OCI-LY1 (cell line): ENCODE measurements around the gene CLIC6.
A peak's percentile ranks its signal among the peaks of the same experiment; 100 is the strongest.

Experiments used
- H2AFZ ChIP-seq: fragments of 200-600 bp; sonication (generic), shearing (Covaris generic); 2 replicates; pipeline ENCODE4 v1.6.0; 2014; ENCODE audit warnings: antibody characterized with exemption, mild to moderate bottlenecking, low read length
- H3F3A ChIP-seq: fragments of 200-600 bp; sonication (generic), shearing (Covaris generic); 2 replicates; pipeline ENCODE4 v1.6.0; 2014; ENCODE audit warnings: mild to moderate bottlenecking, antibody characterized with exemption, low read length, moderate library complexity; ENCODE audit not compliant: insufficient read depth
- H3K27ac ChIP-seq: fragments of 200-600 bp; sonication (generic); 2 replicates; pipeline ENCODE4 v1.5.1; 2014; ENCODE audit warnings: low read length, mixed run types, mild to moderate bottlenecking, low read depth; ENCODE audit not compliant: poor library complexity, severe bottlenecking
- H3K27me3 ChIP-seq: fragments of 200-600 bp; sonication (generic); 2 replicates; pipeline ENCODE4 v1.6.0; 2014; ENCODE audit warnings: antibody characterized with exemption, mild to moderate bottlenecking, low read length, moderate library complexity; ENCODE audit not compliant: insufficient read depth
- H3K36me3 ChIP-seq: fragments of 200-600 bp; sonication (generic); 2 replicates; pipeline ENCODE4 v1.6.1; 2014; ENCODE audit warnings: mild to moderate bottlenecking, antibody characterized with exemption, low read length, moderate library complexity, mixed read lengths; ENCODE audit not compliant: insufficient read depth
- H3K4me1 ChIP-seq: fragments of 200-600 bp; sonication (generic); 2 replicates; pipeline ENCODE4 v1.5.1; 2014; ENCODE audit warnings: mild to moderate bottlenecking, low read length, moderate library complexity; ENCODE audit not compliant: insufficient read depth, severe bottlenecking
- H3K4me2 ChIP-seq: fragments of 200-600 bp; sonication (generic), shearing (Covaris generic); 2 replicates; pipeline ENCODE4 v1.6.1; 2014; ENCODE audit warnings: low read length
- H3K4me3 ChIP-seq: fragments of 200-600 bp; sonication (generic); 2 replicates; pipeline ENCODE4 v1.5.1; 2014; ENCODE audit warnings: low read length, low read depth, mild to moderate bottlenecking, mixed read lengths; ENCODE audit not compliant: poor library complexity, severe bottlenecking
- H3K79me2 ChIP-seq: fragments of 200-600 bp; shearing (Covaris generic); 2 replicates; pipeline ENCODE4 v1.6.1; 2016; ENCODE audit warnings: mixed run types, low read length, mixed read lengths; ENCODE audit not compliant: insufficient read depth
- H3K9ac ChIP-seq: fragments of 200-600 bp; sonication (generic), shearing (Covaris generic); 2 replicates; pipeline ENCODE4 v1.6.1; 2014; ENCODE audit warnings: mild to moderate bottlenecking, low read length, mixed read lengths
- H3K9me2 ChIP-seq: fragments of 200-600 bp; sonication (generic), shearing (Covaris generic); 2 replicates; pipeline ENCODE4 v1.6.1; 2014; ENCODE audit warnings: low read depth, mild to moderate bottlenecking, low read length, mixed read lengths
- H3K9me3 ChIP-seq: fragments of 200-600 bp; shearing (Covaris generic); 2 replicates; pipeline ENCODE4 v1.6.1; 2014; ENCODE audit warnings: low read length, mixed read lengths
- H4K20me1 ChIP-seq: fragments of 200-600 bp; sonication (generic), shearing (Covaris generic); 2 replicates; pipeline ENCODE4 v1.6.0; 2016; ENCODE audit warnings: mild to moderate bottlenecking, low read length; ENCODE audit not compliant: insufficient read depth
- EZH2 ChIP-seq: fragments of 200-600 bp; sonication (generic), shearing (Covaris generic); IDR thresholded peaks from 2 replicates; pipeline ENCODE4 v1.8.0; 2017; ENCODE audit warnings: borderline replicate concordance, mixed run types, mild to moderate bottlenecking, antibody characterized with exemption, low read length, moderate library complexity, mixed read lengths
- TF ChIP-seq, protein P1 (sequence below): fragments of 200-600 bp; sonication (generic), shearing (Covaris generic); IDR thresholded peaks from 2 replicates; pipeline ENCODE4 v1.5.1; 2017; ENCODE audit warnings: mild to moderate bottlenecking, antibody characterized with exemption, low read length, moderate library complexity, mixed read lengths

CLIC6 gene

DNA sequence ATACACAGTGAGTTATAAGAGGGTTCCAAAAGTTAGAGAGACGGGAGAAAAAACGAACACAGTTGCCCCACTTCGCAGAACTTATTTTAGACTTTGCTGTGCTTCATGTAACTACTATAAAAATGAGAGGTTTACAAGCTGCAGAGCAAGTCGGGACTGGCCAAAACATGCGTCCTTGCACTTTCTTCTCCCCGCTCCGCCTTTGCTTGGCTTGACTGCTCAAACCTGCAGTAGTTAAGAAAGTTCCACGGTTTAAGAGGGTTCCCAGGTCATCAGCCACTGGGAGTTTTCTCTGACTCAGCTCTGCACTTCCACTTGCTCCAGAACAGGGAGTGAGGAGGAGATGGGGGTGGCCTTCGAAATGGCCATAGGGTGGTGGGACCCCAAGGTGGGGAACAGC, 36.2 kb downstream of the CLIC6 start:
- Histone ChIP-seq H3K9ac (no peak overlapping the region), H3K27ac (no peak overlapping the region), H4K20me1 (no peaks in the 10 kb centered on the region), H3F3A (no peaks in the 10 kb centered on the region), H3K9me2 (no peaks in the 10 kb centered on the region), H3K4me2 (no peak overlapping the region), H2AFZ (no peak overlapping the region), H3K27me3 (no peaks in the 10 kb centered on the region; the same call in 1 of the 2 replicates), H3K9me3 (no peaks in the 10 kb centered on the region), H3K4me1 (peaks cover 20% of the 10 kb centered on the region), H3K79me2 (no peaks in the 10 kb centered on the region), H3K36me3 (no peaks in the 10 kb centered on the region), H3K4me3 (no peak overlapping the region)
- TF ChIP-seq EZH2, result no peak
- TF ChIP-seq, protein P1, sequence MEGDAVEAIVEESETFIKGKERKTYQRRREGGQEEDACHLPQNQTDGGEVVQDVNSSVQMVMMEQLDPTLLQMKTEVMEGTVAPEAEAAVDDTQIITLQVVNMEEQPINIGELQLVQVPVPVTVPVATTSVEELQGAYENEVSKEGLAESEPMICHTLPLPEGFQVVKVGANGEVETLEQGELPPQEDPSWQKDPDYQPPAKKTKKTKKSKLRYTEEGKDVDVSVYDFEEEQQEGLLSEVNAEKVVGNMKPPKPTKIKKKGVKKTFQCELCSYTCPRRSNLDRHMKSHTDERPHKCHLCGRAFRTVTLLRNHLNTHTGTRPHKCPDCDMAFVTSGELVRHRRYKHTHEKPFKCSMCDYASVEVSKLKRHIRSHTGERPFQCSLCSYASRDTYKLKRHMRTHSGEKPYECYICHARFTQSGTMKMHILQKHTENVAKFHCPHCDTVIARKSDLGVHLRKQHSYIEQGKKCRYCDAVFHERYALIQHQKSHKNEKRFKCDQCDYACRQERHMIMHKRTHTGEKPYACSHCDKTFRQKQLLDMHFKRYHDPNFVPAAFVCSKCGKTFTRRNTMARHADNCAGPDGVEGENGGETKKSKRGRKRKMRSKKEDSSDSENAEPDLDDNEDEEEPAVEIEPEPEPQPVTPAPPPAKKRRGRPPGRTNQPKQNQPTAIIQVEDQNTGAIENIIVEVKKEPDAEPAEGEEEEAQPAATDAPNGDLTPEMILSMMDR, result no peak

DNA sequence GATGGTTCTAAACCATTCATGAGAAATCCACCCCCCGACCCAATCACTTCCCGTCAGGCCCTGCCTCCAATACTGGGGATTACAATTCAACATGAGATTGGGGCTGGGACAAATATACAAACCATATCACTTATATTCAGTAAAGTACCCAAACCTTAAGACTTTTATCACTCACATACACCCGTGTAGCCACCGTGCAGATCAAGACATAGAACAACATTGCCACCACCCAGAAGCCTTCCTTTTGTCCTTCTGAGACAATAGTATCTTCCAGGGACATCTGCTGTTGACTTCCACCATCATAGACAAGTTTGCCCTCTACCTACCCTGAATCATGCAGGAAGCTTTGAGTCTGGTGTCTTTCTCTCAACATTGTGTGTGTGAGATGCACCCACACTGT, 37.5 kb downstream of the CLIC6 start:
- Histone ChIP-seq H3K4me3 (no peak overlapping the region), H3K27me3 (no peaks in the 10 kb centered on the region; the same call in 1 of the 2 replicates), H2AFZ (no peak overlapping the region), H3K79me2 (no peaks in the 10 kb centered on the region), H3K36me3 (no peaks in the 10 kb centered on the region), H4K20me1 (no peaks in the 10 kb centered on the region), H3K4me2 (no peak overlapping the region), H3K27ac (no peak overlapping the region), H3K9ac (no peak overlapping the region), H3F3A (no peaks in the 10 kb centered on the region), H3K9me2 (no peaks in the 10 kb centered on the region), H3K4me1 (peaks cover 12% of the 10 kb centered on the region), H3K9me3 (no peaks in the 10 kb centered on the region)
- TF ChIP-seq, protein P1, result no peak
- TF ChIP-seq EZH2, result no peak

DNA sequence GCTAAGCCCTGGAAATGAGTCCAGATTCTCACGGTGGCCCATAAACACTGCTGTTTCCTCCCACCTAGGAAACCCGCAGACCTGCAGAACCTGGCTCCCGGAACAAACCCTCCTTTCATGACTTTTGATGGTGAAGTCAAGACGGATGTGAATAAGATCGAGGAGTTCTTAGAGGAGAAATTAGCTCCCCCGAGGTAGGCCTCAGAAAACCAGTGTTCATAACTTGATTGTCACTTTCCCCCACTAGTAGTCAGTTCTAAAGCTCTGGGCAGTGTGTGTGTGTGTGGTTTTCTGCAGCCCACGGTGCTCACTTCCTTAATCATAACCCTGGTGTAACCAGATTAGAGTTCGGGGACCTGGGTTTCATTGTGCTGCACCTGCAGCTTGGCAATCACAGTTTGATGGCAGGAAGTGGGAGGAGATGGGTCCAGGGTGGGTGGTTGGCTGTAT, 39.1 kb downstream of the CLIC6 start:
- TF ChIP-seq, protein P1, result no peak
- TF ChIP-seq EZH2, result no peak
- H3K9ac ChIP-seq, result no peak overlapping the region
- H3K4me3 ChIP-seq, result no peak overlapping the region
- no peaks in the 10 kb centered on the region for H3K9me3 ChIP-seq
- H3K9me2 ChIP-seq, result no peaks in the 10 kb centered on the region
- H3K4me1 ChIP-seq, result peaks cover 12% of the 10 kb centered on the region
- no peaks in the 10 kb centered on the region for H3K36me3 ChIP-seq
- H3K27me3 ChIP-seq, result no peaks in the 10 kb centered on the region; the same call in 1 of the 2 replicates
- no peaks in the 10 kb centered on the region for H3F3A ChIP-seq
- H3K4me2 ChIP-seq, result peak overlapping the region; percentile 20; the same call in 1 of the 2 replicates
- H4K20me1 ChIP-seq, result no peaks in the 10 kb centered on the region
- no peaks in the 10 kb centered on the region for H3K79me2 ChIP-seq
- peak overlapping the region; percentile 16 for H3K27ac ChIP-seq
- no peak overlapping the region for H2AFZ ChIP-seq
